ENCODE measurements around the gene MBNL2. TPM values are rescaled to one million over a fixed set of nuclear protein-coding genes. Genes with fewer than 3 reads are reported as not detected.
A peak's percentile ranks its signal among the peaks of the same experiment; 100 is the strongest.

The MBNL2 gene
- total and polyA plus RNA-seq, 2 of the 13 experiments (the other 11 are each of a cell fraction or from before 2014, with no cell fraction given): 30.8 to 59.0 TPM

- no peak for TF ChIP-seq ZBTB14 (CRISPR knock-in tag; IDR thresholded peaks at IDR 0.05)
- TF ChIP-seq XBP1 (CRISPR knock-in tag; IDR thresholded peaks at IDR 0.05): no peak
- TF ChIP-seq RARA (CRISPR knock-in tag; IDR thresholded peaks at IDR 0.05): peak; percentile 82
- TF ChIP-seq MAFF (IDR thresholded peaks at IDR 0.05; ENCODE audit: low read depth, low read length): peak; percentile 36; the same call in 1 of the 2 replicates
- TF ChIP-seq ZNF567 (CRISPR knock-in tag; IDR thresholded peaks at IDR 0.05; ENCODE audit: borderline replicate concordance): no peak
- no peak for TF ChIP-seq SRF (IDR thresholded peaks at IDR 0.05; ENCODE audit: low read depth, low read length)
- no peak for TF ChIP-seq ATF5 (CRISPR knock-in tag; IDR thresholded peaks at IDR 0.05; ENCODE audit: low read depth)
- TF ChIP-seq NR0B2 (CRISPR knock-in tag; IDR thresholded peaks at IDR 0.05): no peak
- no peak for TF ChIP-seq YY1 (IDR thresholded peaks at IDR 0.05; ENCODE audit: insufficient read depth, insufficient replicate concordance, low read depth, low read length)
- 0 out of 2 replicates have a peak, but pooled peaks have one; percentile 26 for TF ChIP-seq BRCA1 (CRISPR knock-in tag; IDR thresholded peaks at IDR 0.05)
- TF ChIP-seq AHDC1 (CRISPR knock-in tag; IDR thresholded peaks at IDR 0.05; ENCODE audit: borderline replicate concordance): peak; percentile 90; the same call in 1 of the 2 replicates
- TF ChIP-seq ZSCAN25 (CRISPR knock-in tag; IDR thresholded peaks at IDR 0.05): no peak
- no peak for TF ChIP-seq GLI4 (CRISPR knock-in tag; IDR thresholded peaks at IDR 0.05; ENCODE audit: borderline replicate concordance)
- no peak for TF ChIP-seq ZNF329 (CRISPR knock-in tag; IDR thresholded peaks at IDR 0.05; ENCODE audit: low read depth)
- TF ChIP-seq TBX3 (IDR thresholded peaks at IDR 0.05; ENCODE audit: borderline replicate concordance): peak; percentile 93
- no peak for TF ChIP-seq ZNF232 (CRISPR knock-in tag; IDR thresholded peaks at IDR 0.05; ENCODE audit: borderline replicate concordance)
- TF ChIP-seq ZBTB4 (CRISPR knock-in tag; IDR thresholded peaks at IDR 0.05; ENCODE audit: borderline replicate concordance): no peak
These were observed 52.9 kb downstream of the MBNL2 start (continued) for GRCh38 chr13:97274829-97275649.
